HG03097 (cell line): ENCODE results near the gene LAMB1.
A peak's percentile ranks its signal among the peaks of the same experiment; 100 is the strongest.

Experiments used
- ATAC-seq: cut with Tn5 transposase; IDR thresholded peaks from one replicate; pipeline ENCODE4 v1.9.1; 2021; ENCODE audit not compliant: unreplicated experiment, low FRiP score

LAMB1 gene

DNA sequence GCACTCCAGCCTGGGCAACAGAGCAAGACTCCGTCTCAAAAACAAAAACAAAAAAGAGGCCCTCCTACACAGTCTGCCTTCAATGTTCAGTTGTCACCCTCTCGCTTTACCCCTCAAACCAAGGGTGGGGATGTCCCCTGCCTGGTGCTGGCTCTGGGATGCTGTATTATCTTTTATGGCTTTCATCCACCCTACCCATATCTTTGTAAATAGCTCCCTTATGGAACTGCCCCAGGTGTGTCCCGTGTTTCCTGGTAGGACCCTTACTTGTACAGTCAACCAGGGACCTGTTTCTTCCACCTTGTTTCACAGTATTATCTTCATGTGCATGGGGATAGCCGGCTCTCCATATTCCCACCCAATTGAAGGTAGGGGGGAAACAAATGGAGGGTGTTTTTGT, 15.7 kb upstream of the LAMB1 start:
- ATAC-seq, result no peak

DNA sequence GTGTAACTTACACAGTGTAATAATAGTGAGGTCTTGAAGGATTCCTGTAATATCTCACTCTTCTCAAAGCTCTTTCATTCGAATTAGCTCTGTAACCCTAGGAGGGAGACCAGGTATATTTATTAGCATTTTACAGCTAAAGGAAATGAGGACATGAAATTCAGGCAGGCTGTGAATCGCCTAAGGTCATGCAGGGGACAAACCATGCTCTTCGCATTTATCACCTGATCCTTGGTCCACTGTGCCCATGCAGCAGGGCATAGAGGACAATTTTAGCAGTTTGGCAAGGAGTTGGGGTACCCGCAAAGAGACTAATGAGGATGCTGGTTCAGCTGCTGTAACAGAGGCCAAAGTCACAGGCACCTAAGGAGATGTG, 14.8 kb upstream of the LAMB1 start:
- ATAC-seq, result no peak

DNA sequence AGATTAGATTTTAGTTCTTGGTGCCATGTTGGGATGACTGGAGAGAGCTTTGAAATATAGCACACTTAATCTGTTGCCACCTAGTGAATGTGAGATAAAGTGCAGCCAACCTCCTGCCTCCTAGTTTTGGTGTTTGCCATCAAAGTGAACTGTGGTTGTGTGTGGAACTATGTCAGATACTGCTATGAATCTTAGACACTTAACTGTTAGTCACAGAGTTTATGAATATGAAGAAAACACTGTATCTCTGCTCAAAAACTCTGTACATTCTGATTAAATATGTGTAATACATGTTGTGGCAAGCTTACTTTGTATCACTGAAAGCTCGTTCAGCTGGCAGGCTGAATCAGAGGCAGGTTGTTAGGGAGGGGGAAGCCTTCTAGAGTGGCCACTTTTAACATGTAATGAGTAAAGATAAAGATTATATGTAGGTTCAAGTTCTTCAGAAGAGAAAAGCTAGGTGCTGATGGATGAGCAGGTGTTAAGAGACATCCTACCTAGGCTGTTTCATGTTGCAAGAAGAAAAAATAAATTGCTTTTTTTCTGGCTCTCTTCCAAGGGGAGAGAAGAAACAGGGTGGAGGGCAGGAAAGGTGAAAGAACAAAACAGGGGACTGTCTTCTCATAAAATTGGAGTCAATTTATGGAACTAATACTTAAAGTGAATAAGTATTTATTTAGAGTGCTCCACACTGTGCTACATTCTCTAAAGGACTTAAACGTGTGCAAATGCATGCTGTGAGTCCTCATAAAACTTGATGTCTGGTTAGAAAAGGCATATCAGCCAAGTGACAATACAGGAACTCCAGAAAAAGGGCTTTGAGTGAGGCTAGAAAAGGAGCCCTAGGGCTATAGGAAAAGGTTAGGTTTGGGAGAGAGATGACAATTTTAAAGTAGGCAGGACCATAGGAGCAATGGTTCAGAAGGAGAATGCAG, 14.1 kb upstream of the LAMB1 start:
- no peak for ATAC-seq

DNA sequence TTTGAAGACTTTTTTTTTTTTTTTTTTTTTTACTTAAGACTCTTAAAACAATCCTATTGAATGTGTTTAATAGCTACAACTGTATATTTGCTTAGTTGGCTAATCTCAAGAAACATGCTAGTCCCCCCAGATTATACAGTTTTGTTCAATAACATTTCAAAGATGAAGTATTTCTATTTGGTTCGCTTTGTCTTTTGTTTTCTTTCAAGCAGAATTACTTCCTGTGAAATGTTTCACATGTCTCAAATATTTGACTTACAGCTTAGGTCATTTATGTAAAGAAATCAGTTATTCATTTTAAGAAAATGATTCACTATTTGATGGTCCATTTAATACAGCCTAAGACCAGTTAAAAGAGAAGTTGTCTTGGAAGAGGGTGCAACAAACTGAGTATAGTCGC, 12.8 kb upstream of the LAMB1 start:
- no peak for ATAC-seq

DNA sequence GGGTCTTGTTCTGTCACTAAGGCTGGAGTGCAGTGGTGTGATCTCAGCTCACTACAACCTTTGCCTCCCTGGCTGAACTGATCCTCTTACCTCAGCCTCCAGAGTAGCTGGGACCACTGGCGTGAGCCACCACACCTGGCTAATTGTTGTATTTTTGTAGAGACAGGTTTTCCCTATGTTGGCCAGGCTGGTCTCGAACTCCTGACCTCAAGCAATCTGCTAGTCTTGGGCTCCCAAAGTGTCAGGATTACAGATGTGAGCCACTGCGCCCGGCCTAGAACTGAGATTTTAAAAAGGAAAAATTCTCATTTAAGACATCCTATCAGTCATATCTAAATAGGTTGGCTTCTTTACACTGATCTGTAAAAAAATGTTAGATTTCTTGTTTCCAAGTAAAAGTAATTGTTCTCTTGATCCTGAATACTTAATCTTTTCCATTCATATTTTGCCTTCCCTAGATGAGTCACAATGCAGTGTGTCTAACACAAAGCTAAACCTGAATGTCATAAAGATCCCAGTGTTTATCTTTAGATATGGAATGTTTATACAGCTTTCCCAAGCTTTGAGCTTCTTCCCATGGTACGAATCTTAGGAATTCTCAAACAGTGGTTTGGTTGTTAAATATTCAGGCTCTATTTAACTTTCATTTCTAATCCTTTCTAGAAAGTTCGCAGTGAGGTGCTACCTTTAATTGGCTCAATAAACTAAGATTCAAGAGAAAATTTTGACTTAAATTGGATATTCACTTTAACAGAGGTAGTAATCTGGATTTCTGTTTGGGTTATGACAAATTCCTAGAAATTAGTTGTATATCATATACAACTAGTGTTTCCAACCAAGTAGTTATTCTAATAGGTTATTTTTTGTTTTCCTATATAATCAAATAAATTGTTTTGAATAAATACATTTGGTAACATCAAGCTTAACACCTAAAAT, 12.1 kb upstream of the LAMB1 start:
- ATAC-seq, result no peak

DNA sequence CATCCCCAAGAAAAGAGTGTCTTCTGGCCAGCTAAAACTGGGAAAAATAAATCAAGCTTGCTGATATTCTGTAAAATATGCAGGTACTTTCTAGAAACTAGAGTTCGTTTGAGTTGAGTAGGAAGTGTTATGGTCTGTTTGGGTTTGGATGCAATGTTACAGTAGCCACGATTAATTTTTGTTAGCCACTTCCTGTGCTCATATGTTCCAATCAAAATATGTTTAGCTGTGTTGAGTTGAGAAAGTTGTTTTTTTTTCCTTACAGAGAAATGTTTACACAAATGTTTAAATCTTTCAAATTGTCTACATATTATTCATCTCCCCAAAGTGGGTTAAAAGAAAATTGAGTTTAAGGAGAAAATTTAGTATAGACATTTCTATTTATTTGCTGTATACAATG, 11.3 kb upstream of the LAMB1 start:
- no peak for ATAC-seq

DNA sequence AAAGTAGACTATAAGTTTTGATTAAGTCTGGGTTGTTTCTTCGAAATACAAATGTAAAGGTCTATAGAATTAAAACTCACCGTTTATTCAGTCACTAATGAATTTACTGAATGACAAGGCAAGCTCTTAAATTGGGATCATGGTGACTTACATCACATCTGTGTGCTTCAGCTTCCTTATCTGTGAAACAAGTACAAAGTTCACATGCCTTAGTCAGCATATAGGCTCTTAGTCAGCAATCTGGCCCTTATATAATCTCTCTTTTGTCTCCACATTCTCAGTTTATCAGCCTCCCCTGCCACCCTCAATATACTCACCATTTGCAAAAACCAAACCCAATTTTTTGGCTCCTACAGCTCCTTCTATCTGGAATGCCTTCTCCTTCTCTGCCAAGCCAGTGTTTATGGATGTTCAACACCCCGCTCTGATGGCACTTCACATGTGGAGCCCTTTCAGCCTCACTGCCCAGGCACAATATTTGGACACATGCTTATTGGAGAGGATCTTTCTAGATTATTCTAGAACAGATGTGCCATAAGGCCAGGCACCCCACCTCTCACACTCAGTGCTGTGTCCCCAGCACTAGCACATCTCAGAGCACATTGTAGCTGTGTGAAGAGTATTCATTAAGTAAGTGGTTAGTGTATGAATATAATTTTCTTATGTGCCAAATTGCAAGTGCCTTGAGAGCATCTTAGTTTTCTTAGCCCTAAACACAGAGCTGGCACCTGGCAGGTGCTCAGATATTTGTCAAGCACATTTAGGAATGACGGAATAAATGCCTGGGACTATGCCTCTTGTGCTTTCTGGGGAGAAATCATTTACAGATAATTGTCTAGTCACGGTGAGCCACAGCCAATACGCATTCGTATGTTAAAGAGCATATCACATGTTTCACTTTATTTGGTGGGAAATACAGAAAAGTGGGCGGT, 9.8 kb upstream of the LAMB1 start:
- ATAC-seq, result no peak

DNA sequence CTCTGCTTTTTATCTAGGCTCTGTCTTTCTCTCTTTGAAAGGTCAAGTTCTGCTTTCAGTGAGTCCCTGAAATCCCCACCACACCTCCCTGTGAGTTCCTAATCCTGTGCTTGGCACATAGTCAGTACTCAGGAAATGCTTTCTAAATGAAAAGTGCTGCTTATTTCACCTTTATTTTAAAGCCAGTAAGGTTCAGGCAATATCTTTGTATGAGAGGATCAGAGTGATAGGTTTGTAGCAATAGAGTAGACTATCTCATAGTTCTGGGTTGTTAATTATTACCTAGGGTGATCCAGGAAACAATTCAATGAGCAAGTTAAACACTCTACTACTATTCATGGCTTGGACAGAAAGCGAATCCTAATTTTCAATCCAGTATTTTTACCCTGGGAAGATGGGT, 7.4 kb upstream of the LAMB1 start:
- no peak for ATAC-seq

DNA sequence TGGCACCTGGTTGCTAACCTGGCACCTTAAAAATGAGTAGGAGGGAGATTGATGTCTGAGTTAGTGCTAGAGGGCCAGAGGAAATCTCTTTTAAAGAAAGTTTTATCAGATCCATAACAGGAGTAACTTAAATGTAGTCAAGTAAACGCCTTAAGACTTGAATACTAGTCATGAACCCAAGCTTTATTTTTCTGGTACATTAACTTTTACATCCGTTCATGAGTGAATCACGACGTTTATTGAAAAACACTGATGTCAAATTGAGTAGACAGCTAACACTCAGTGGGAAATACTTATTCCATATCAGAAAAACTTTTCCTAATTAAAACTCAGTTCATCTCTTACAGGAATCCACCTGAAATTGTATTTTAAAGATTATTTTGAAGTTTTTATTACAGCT, 6.9 kb upstream of the LAMB1 start:
- ATAC-seq, result no peak

DNA sequence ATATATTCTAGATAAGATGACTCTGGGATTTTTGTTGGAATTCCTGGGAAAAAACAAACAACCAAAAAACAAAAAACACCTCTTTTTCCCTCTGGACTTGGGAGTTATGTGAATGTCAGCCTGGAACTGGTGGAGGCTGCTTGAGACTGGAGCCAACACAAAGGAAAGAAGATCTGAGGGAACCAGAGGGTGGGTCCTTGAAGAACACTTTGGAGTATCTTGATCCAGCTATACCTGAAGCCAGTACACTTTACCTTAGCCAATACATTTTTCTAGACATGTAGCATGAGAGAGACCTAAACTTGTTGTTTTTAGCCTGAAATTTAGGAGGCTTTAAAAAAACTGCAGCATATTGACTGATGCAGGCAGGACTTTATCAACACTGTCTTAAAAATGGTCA, 5.9 kb upstream of the LAMB1 start:
- no peak for ATAC-seq

DNA sequence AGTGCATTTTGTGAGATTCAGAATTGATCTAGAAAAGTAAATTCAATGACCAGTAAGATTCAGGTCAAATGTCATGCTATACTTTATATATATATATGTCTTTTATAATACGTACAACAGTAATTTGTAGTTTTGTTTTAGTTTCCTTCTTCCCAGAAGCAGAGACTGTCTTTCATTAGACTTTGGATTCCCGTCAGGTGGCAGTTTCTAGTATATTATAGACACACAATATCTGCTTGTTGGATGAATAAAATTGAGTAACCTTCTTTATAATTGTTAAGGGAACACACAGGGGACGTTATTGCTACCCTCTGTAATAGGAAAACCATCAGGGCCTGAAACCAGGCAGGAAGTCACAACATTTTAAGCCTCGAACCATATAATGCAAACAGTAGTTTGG, 5.3 kb upstream of the LAMB1 start:
- ATAC-seq, result no peak

DNA sequence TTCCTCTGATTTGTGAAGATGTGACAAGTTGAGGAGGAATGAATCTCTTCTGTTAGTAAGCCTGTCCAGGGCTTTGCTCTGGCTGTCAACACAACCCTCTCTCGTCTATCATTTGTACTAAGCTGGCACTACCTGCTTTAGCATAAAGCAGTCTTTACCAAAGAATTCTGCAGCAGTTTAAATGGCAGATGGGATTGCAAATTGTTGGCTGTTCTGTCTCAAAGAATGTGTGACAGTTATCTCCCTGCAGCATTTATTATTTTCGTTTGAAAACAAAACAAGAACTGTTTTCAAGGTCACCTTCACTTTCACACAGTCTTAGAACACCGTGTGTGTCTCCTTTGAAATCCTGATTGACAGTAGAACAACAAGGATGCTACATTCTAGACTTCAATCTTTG, 4.8 kb upstream of the LAMB1 start:
- no peak for ATAC-seq

DNA sequence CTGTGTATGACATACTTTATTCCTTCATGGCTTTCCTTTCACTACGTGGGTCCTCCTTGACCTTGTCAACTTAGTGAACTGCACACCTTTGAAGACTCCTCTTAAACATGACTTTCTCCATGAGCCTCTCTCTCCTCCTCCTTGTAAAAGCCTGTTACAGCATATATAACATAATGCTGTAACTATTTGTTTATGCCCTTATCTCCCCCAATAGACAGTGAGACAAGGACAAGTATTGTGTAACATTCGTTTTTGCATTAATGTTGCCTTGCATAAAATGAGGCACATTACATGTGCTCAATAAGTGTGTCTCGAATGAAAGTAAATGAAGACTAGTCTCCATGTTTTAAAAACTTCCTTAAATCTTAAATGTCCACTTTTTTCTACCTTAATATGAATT, 4.3 kb upstream of the LAMB1 start:
- no peak for ATAC-seq

DNA sequence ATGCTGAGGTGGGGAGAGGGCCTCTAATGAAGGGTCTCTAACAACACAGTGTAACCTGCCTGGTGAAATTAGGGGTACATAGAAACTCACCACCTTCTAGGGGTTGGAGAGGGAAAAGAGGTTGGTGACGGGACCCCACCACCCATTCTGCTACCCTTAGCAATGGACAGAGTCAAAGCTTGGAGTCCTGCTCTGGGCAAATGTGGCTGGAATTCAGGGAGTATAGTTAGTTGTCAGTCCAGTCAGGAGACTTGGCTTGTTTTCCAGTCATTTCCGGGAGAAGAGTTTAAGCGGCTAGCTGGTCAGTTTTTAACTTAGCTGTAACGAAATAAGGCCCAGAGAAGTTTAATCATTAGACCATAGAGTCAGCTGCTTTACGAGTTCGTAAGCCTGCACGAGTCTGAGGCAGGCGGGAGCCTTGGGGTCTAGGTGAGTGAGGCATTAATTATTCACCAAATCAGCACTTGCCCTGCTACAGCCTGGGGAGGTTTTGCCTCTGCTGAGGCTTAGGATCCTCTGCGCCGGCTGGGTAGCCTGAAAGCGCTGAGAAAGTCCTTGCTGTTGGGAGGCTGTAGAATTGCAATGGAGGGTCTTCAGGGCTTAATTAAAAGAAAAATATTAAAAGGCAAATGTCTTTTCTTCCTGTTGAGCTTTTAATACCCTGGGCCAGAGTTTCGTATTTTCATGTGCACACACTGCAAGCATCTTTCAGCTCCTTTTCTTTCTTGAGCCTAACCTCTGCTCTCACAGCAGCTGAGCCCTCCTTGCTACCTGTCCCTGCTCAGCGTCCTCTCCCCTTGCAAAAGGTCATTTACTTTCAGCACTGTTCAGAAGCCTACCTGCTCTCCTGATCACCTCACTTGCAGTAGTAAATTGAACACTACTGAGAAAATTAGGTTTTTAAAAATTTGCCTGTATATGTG, 1.5 kb upstream of the LAMB1 start:
- ATAC-seq, result peak; percentile 79

DNA sequence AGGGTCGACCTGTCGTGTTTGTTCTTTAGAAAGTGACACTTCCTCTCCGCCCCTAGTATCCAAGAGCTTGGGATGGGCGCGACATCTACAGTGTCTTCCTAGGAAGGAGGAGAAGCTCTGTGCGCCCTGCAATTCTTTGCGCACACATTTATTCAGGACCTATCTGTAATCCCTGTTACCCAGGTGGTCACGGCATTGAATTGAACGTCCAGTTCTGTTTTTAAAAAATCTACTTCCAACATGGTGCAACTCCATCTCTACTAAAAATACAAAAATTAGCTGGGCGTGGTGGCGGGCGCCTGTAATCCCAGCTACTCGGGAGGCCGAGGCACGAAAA, 606 bp upstream of the LAMB1 start:
- ATAC-seq, result no peak

DNA sequence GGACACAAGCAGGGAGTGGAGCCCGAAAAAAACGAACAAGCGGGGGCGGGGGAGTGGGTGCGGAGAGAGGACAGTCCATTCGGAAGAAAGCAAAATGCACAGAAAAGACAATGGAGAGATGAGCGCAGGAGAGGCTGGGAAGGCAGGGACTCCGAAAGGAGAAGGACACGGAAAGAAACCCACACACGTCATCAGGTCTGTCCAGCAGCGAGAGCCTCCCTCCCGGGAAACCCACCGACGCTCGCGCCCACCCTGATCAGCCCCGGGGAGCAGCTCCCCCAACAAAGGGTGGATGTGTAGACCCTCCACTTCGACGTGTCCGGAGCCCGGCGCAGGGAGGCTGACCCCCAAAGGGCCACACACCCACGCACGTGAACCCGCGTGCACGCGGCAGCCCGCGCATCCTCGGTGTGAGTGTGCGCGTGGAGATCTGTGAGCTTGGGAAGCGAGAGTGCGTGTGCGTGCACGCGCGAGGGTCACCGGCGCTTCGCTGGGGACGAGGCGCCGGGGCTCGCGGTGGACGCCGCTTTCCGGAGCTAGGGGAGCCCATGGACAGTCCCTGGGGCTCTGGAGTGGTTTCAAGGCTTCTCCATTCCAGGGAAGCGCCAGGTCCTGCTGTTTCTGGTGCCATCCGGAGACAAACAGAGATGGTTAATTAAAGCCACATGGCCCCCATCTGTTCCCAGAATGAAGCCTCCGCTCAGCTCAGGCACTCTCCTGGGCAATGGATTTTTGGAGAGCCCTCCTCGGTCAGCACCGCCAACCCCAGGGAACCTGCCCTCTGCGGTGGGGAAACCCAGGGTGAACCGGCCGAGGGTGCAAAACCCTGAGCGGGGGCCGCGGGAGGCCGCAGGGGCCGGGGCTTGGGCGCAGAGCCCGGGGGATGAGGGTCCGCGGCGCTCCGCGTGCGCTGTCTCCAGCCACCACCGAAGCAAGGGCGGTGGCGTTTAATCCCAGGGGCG, 916 bp downstream of the LAMB1 start:
- ATAC-seq, result no peak

DNA sequence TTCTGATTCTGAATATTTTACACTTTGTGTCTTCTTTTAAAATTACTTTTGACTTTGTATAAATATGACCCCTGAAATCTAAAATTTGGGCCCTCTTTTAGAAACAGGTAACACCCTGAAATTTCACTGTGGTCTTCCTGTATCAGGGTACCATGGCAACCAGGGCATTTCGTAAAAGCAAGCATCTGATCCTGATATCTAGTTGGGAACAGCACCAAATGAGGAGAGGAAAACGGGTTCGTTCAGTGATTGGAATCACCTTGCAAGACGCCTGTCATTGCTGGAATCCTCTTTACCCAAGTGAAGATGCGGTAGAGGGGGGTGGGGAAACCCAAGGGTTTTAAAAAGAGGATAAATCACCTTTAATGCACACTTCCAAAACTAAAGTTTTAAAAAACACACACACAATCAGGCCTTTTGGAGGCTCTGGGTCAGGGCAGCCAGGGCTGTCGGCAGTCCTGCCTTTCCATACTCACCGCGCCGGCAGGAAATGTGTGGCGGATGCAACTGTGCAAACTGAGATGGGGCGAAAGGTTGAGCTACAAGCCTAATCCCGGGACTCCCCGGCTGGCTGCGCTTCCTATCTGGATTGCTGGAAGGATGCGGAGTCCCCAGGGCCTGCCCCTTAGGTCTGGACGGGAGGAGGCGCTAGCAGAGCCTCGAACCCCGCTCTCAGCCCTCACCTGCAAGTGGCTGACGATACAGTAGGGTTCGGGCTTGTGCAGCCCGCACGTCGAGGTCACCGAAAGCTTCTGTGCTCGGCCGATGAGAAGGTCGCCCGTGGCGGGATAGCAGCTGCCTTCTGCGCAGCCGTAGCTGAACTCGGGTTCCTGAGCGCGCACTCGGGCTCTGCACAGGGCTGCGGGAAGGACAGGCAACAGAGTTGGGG, 1.8 kb downstream of the LAMB1 start:
- no peak for ATAC-seq
